Cardiac fibroblast (primary cell): ENCODE data around the gene CORT.

ENCODE experiments used
- DNase-seq, 2 donors: peaks; one replicate each; pipeline versions ENCODE4 v3.0.0 to v3.0.0-alpha.2; 2010; ENCODE audit warnings: low read depth in 2 of 2
- H3K4me3 ChIP-seq, 2 donors: replicated peaks in 1 of 2; 1 replicate in 1 of 2; 2 replicates in 1 of 2; pipeline ENCODE4 v1.5.1; 2011; ENCODE audit warnings: low read depth in 2 of 2, low read length in 2 of 2, mild to moderate bottlenecking in 2 of 2, moderate library complexity in 1 of 2
- TF ChIP-seq, protein P1 (sequence below): IDR thresholded peaks from one replicate; pipeline ENCODE4 v1.5.1; 2011; ENCODE audit warnings: low read depth, mild to moderate bottlenecking, low read length, inconsistent platforms

Gene CORT

DNA sequence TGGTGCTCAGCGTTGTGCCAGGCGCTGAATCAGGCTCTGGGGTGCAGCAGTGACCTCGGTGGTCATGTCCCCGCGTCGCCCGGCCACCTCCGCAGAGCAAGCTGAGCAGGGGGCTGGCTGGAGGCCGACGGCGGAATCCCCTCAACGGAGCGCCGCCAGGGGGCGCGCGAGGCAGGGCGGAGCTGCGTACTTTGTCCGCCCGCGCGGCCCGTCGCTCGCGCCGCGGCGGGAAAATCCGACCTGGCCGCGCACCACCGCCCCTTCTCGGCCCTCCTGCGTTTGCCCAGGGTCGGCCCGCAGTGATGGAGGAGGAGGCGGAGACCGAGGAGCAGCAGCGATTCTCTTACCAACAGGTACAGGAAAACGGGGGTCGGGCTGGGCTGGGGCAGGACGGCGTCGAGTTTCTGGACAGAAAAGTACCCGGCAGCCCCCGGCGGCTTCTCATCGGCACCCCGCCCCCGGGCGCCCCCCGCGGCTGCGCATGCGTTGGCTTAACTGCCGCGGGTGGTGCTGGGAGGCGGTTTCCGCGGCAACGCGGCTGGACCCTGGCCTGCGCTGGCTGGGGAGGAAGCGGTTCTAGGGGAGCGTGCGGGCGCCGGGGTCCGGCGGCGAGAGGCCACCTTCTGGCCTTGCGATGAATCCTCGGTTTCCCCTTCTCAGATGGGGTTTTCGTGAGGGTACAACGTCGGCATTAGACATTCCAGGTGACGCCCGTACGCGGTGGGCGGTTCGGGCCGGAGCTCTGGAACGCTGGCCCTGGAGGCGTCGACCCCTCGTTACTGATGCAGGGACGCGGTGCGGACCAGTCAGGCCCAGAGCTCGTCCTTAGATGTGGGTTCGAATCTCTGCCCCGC is 19.4 kb upstream of the CORT start, which contains the start of gene CENPS:
Gene CENPS, plus strand, starts transcription at position 218 of the 854 bp plus-strand sequence. Its CDS starts 85 bp downstream, at position 303.
- peak within 1 kb of the TSS; percentile 86 to 87 for H3K4me3 ChIP-seq
- DNase-seq: peak; percentile 87 to 93
- TF ChIP-seq, protein P1, sequence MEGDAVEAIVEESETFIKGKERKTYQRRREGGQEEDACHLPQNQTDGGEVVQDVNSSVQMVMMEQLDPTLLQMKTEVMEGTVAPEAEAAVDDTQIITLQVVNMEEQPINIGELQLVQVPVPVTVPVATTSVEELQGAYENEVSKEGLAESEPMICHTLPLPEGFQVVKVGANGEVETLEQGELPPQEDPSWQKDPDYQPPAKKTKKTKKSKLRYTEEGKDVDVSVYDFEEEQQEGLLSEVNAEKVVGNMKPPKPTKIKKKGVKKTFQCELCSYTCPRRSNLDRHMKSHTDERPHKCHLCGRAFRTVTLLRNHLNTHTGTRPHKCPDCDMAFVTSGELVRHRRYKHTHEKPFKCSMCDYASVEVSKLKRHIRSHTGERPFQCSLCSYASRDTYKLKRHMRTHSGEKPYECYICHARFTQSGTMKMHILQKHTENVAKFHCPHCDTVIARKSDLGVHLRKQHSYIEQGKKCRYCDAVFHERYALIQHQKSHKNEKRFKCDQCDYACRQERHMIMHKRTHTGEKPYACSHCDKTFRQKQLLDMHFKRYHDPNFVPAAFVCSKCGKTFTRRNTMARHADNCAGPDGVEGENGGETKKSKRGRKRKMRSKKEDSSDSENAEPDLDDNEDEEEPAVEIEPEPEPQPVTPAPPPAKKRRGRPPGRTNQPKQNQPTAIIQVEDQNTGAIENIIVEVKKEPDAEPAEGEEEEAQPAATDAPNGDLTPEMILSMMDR: peak; percentile 67

- TF ChIP-seq, protein P1: no peak
- H3K4me3 ChIP-seq: peak overlapping the region; percentile 86 to 87
- no peak for DNase-seq
Measured at GRCh38 chr1:10431070-10431730, 18.6 kb upstream of the CORT start.

DNA sequence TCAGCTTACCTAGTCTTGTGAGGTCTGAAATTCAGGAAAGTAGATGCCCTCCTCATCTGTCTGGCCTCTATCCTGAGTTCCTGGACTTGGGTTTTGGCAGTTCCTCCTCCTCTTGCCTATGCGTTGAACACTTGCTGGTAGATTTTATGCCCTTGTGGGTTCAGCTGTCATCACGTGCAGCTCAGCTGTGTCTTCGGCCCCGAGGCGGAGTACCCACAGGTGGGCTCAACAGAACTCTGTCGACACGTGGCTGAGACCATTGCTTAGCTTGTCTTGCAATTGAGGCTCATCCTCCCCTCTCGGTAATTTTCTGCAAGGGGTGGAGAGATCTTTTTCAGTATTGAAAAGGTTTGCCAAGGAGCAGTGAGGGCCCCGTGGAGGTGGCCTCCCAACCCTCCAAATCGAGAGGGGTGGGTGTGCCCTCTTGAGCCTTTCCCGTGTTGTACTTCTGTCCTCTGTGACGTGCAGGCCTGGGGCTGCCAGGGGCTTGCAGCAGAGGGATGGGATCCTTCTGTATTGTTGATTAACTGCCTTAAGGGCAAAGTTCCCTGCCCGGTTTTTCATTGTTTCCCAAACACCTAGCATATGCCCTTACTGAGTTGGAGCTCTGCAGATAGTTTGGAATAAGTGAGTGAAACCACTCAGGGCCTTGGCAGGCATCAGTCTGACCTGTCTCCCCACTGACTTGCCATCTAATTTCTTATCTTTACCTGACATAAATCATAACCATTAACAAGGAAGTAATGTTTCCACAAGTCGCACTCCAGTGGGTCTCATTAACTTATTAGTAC is 16.7 kb upstream of the CORT start:
- DNase-seq: no peak
- TF ChIP-seq, protein P1: no peak
- no peak overlapping the region for H3K4me3 ChIP-seq

DNA sequence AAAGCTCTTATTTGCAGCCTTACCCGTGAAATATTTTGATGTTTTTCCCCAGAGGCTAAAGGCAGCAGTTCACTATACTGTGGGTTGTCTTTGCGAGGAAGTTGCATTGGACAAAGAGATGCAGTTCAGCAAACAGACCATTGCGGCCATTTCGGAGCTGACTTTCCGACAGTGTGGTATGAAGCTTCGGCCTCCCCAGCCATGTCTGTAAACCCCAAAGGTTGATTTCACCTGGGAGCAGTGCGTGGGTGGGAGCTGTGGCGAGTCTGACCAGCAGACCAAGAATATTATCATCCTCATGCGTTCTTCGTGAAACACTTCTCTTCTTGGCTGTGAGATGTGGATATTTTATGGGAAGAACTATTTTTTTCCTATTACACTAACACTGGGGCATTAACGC is 16.0 kb upstream of the CORT start:
- TF ChIP-seq, protein P1: no peak
- no peak overlapping the region for H3K4me3 ChIP-seq
- DNase-seq: no peak

DNA sequence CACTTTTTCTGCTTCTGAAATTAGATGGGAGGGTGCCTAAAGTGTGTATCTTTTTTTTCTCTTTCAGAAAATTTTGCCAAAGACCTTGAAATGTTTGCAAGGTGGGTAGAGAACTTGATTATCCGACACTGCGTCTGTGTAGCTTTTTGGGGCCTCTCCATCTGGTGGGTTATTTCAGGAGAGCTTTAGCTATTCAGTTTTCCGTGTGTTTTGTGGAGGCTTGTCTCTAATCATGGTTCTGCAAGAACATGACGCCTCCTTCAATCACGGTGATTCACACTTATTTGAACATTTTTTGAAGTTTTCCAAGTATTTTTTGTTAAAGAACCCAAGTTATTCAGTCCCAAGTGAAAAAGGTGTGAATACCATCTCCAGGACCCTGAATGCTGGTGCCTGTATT is 15.2 kb upstream of the CORT start:
- DNase-seq: no peak
- TF ChIP-seq, protein P1: no peak

DNA sequence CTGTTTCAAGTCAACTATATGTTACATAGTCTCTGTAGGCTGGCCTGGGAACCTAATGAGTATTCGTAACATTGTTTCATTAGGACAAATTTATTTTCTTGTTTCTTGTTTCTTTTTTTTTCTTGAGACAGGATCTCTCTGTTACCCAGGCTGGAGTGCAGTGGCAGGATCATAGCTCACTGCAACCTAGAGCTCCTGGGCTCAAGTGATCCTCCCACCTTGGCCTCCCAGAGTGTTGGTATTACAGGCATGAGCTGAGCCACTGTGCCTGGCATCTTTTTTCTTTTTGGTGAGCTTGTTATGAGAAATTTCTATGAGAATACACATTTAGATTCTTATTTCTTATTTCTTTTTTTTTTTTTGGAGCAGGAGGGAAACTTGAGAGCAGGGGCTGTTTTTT is 12.8 kb upstream of the CORT start:
- no peak for DNase-seq
- no peak overlapping the region for H3K4me3 ChIP-seq
- TF ChIP-seq, protein P1: no peak

More for the DNA sequence above, 15.2 kb upstream of the CORT start:
- no peak overlapping the region for H3K4me3 ChIP-seq
